ENCODE results near the gene RAB25.
"Not testable (repeated sequence)": the region's sequence is repeated elsewhere in the genome, so short reads cannot be mapped to it uniquely, and the experiment has no call there.

The RAB25 gene

GRCh38 chr1:156055281-156056048, 5.5 kb upstream of the RAB25 start:
- DNase-seq: no peak

DNA sequence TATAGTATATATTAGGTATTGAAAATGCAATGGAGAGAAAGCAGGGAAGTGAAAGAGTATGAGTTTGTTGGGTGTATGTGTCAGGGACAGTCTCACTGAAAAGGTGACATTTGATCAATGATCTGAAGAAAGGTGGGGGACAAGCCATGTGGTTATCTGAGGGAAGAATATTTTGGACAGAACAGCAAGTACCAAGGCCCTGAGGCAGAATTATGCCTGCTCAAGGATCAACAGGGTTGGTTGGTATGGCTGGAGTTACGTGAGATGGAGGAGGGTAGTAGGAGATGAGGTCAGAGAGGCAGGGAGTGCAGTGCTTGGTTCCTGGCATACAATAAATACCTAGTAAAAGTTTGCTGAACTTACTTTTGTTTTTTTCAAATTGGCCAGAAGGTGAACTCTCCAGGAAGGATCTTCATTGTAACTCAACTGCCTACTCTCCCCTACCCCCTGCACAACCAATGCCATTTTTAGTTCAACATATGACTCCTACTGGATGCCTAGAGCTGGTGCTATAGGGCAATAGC, 4.6 kb upstream of the RAB25 start:
- no peak for DNase-seq

GRCh38 chr1:156062189-156062588, 1.2 kb downstream of the RAB25 start:
- no peak for DNase-seq

GRCh38 chr1:156063997-156064285, 3.0 kb downstream of the RAB25 start:
- no peak for DNase-seq

DNA sequence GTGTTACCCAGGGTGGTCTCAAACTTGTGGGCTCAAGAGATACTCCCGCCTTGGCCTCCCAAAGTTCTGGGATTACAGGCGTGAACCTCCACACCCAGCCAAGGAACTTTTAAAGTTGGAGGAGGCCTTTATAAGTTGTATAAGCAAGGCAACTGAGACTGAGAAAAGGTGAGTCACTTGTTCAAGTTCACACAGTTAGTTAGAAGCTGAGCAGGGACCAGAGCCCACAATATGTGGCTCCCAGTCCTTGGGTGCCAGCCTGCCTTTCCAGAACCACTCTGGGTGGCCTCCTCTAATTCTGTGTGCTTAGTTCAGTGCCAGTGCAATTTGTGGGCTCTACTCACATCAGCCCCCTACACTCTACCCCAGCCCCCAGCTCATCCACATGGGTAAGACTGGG, 3.7 kb downstream of the RAB25 start:
- DNase-seq: no peak

DNA sequence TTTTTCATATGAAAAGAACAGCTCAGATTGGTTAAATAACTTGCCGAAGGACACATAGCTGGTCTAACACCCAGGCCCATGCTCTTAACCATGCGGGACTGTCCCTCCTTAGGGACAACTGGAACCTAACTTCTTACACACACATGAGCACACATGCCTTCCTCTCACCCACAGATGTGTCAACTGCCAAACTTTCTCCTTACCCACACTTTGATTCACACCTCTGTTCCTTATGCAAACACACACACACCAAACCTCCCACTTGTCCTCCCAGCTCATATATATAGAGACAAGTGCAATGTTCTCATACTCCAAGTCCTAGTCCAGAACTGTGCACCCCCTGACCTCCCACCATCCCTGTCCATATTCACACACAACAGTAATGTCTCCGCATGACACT, 4.3 kb downstream of the RAB25 start:
- no peak for DNase-seq

DNA sequence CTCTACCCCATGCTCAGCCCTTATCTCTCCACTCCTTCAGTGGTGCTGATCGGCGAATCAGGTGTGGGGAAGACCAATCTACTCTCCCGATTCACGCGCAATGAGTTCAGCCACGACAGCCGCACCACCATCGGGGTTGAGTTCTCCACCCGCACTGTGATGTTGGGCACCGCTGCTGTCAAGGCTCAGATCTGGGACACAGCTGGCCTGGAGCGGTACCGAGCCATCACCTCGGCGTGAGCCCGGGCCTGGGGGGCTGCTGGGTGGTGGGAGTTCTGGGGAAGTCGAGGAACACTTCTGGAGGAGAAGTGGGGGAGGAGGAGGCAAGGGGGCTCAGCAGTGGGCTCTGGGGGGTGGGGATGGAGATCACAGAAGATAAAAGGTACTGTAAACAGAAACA, 4.9 kb downstream of the RAB25 start:
- DNase-seq: no peak

GRCh38 chr1:156067262-156067661, 6.3 kb downstream of the RAB25 start:
- no peak for DNase-seq

DNA sequence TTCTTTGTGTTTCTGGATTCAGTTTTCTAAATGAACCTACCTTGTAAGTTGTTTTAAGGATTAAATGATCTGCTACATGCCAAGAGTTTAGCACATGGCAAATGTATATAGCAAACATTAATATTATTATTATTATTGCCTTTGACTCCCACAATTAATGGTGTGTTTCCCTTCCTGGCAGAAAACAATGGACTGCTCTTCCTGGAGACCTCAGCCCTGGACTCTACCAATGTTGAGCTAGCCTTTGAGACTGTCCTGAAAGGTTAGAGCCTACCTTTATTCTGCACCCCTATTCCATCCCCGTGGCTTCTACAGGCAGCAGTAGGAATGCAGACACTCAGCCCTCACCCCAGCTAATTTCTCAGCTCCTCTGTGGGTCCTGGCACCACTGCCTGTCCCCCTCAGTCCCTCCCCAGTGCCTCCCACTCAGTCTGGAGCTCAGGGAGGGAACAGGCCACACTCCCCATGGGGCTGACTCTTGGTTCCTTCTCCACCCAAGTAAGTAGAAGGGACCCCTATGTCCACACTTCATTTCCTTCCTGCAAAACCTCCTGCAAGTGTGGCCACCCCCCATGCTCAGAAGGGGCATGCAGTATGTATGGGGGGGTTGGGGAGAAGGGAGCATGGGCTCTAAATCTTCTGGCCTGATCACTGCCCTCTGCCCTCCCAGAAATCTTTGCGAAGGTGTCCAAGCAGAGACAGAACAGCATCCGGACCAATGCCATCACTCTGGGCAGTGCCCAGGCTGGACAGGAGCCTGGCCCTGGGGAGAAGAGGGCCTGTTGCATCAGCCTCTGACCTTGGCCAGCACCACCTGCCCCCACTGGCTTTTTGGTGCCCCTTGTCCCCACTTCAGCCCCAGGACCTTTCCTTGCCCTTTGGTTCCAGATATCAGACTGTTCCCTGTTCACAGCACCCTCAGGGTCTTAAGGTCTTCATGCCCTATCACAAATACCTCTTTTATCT, 8.8 kb downstream of the RAB25 start:
- DNase-seq: no peak

GRCh38 chr1:156070548-156070947, 9.6 kb downstream of the RAB25 start:
- no peak for DNase-seq

DNA sequence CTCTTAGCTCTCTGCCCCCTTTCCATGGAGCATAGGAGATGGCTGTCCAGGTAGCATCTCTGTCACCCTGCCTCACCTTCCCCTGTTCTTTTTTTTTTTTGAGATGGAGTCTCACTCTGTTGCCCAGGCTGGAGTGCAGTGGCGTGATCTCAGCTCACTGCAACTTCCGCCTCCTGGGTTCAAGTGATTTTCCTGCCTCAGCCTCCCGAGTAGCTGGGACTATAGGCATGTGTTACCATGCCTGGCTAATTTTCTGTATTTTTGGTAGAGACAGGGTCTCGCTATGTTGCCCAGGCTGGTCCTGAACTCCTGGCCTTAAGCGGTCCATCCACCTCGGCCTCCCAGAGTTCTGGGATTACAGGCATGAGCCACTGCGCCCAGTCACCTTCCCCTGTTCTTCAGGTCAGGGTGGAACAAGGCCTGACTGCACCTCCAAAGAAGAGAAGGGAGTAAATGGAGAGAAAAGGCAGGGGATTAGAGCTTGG, 10.4 kb downstream of the RAB25 start:
- DNase-seq: not testable (repeated sequence)

DNA sequence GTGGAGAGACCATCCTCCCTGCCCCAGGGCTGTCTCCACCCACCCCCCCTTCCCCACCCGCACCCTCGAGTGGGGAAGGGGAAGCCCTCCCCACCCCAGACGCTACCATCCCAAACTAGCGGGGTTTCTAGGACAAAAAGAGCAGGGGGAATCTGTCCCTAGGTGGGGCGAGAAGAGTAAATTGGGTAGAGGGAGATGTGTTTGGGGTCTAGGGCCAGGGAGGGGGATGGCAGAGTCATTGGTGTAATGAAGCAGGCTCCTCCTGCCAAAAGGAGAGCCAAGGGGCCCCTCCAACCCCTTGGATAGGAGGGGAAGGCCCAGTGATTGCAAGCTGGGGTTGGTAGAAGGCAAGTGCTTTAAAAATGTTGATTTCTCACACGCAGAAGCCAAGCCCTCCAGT, 11.3 kb downstream of the RAB25 start:
- DNase-seq: no peak

GRCh38 chr1:156073110-156073687, 12.2 kb downstream of the RAB25 start:
- no peak for DNase-seq

GRCh38 chr1:156073740-156074139, 12.8 kb downstream of the RAB25 start:
- no peak for DNase-seq

DNA sequence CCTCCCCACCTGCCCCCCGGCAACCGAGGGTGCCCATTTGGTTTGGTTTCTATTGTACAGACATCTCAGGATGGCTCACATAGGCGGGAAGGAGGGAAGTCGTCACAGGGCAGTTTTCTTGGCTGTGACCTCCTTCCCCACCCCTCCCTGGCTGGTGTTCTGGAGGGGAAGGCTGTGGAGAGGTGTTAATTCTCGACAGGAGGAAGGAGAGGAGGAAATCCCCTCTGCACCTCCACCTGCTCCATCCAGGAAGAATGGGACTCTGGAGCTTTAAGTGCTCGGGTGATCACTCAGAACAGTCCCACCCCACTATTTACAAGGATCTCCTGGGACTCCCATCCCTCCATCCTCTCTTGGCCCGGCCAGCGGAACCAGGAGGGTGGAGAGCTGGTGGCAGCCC, 13.7 kb downstream of the RAB25 start:
- DNase-seq: no peak

DNA sequence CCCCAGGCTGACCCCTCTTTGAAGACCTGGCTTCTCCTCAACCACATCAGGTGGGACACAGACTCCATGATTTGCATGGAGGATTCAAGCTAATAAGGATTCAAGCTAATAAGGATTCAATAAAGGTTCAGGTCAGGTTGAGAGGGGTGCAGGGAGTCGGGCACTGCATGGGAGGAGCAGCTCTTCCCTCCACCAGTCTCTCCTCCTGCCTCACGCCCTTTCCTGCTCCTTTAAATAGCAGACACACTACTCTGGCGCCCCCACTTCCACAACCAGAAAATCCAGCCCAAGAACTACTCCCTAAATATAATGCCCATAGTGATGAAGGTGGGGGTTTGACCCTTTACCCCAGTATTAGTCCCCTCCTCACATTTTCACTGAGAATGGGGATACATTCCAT, 14.2 kb downstream of the RAB25 start:
- DNase-seq: no peak

GRCh38 chr1:156075775-156076204, 14.8 kb downstream of the RAB25 start:
- no peak for DNase-seq

DNA sequence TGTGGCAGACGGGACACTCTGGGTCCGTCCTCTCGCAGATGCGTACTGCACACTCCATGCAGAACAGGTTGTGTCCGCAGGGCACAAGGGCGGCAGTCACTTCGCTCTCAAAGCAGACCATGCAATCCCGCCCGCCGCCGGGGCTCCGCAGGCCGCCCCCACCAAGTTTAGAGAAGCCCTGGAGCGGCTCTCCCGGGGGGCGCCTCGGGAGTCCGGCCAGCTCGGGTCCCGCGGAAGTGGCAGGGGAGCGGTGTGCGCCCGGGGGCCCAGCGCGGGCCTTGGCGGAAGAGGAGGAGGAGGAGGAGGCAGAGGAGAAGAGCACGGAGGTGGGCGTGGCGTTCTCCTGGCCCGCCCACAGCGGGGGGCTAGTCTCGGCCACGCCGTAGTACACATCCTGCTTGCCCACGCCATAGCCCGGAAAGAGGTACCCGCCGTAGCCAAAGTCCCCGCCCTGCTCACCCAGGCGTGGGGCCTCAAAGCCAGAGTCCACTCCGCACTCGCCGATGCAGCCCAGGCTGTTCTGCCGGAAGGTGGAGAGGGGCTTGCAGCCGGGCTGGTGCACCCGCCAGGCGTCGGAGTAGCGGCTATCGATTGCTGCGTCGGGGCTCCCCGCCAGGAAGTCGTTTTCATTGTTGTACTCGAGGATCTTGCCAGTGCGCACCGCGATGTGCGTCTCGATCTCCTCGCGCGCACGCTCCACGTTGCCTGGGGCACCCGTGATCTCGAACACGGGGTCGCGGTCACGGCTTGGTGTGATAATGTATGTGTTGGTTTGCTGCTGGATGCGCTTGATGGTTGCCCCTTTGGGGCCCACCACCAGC, 15.9 kb downstream of the RAB25 start:
- peak; percentile 74 for DNase-seq

GRCh38 chr1:156077430-156077760, 16.4 kb downstream of the RAB25 start:
- no peak for DNase-seq

DNA sequence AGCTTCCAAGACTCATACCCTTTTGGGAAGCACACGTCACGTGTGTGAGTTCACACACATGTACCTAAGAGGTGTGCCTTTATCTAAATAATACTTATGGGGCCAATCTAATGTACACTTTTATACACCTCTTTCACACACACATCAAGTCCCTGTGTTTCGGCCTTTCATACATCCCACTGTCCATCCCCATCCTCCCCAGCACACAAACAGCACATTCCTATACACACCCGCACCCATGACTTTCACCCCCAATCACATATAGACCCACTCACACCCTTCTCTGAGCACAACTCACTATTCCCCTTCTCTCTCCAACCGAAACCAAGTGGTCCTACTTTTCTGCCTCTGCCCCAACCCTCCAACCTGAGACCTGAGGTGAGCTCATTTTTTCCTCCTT, 17.8 kb downstream of the RAB25 start:
- DNase-seq: no peak

- DNase-seq: no peak
These were observed 18.8 kb downstream of the RAB25 start for GRCh38 chr1:156079762-156080161.

GRCh38 chr1:156080241-156080862, 19.4 kb downstream of the RAB25 start:
- DNase-seq: no peak
